A549 (cell line): Measurements from ENCODE around the gene ENKUR. TPM values are rescaled to one million over a fixed set of nuclear protein-coding genes. Genes with fewer than 3 reads are reported as not detected.

Source experiments
- BHLHE40 ChIP-seq: IDR thresholded peaks from 2 replicates; pipeline ENCODE4 v1.6.1; 2012; ENCODE audit warnings: low read depth, low read length, inconsistent platforms
- CHD4 ChIP-seq: fragments of 200-600 bp; sonication (generic); IDR thresholded peaks from 2 replicates; pipeline ENCODE4 v1.6.1; 2016; ENCODE audit warnings: antibody characterized with exemption, mild to moderate bottlenecking, borderline replicate concordance
- CTCF ChIP-seq: fragments of >200 bp; sonication (Bioruptor Twin); formaldehyde crosslinking; IDR thresholded peaks from 3 replicates; pipeline ENCODE4 v1.5.1; 2016
- E2F6 ChIP-seq: IDR thresholded peaks from 2 replicates; pipeline ENCODE4 v1.6.1; 2012; ENCODE audit warnings: low read depth, borderline replicate concordance
- EHF ChIP-seq: fragments of 250-450 bp; sonication (Bioruptor Pico); IDR thresholded peaks from 2 replicates; pipeline ENCODE4 v1.5.0; 2020; ENCODE audit warnings: mild to moderate bottlenecking
- EHMT2 ChIP-seq: fragments of 200-600 bp; sonication (generic); IDR thresholded peaks from 2 replicates; pipeline ENCODE4 v1.6.1; 2016; ENCODE audit warnings: antibody characterized with exemption, low read depth, mild to moderate bottlenecking, moderate library complexity
- ELK1 ChIP-seq: fragments of 150-350 bp; IDR thresholded peaks from 2 replicates; pipeline ENCODE4 v1.6.1; 2014; ENCODE audit warnings: low read depth, mild to moderate bottlenecking, low read length
- EP300 ChIP-seq, 2 experiments: fragments of >200 bp; sonication (Bioruptor Twin); formaldehyde crosslinking; IDR thresholded peaks; 2 replicates in 1 of 2; 3 replicates in 1 of 2; pipeline ENCODE4 v1.6.1; 2016 to 2017
- ESRRA ChIP-seq: fragments of 150-350 bp; IDR thresholded peaks from 2 replicates; pipeline ENCODE4 v1.6.1; 2014; ENCODE audit warnings: mild to moderate bottlenecking, low read length, borderline replicate concordance
- FOSL2 ChIP-seq, 2 experiments: fragments of 450-650 bp in 1 of 2; fragments of >200 bp in 1 of 2; sonication (Bioruptor Twin) in 1 of 2; formaldehyde crosslinking; IDR thresholded peaks; 2 replicates each; pipeline versions ENCODE4 v1.5.0 to v1.6.1; 2016 to 2020; ENCODE audit warnings: mild to moderate bottlenecking in 1 of 2, moderate library complexity in 1 of 2
- FOXS1 ChIP-seq: fragments of 250-450 bp; sonication (Bioruptor Pico); IDR thresholded peaks from 2 replicates; pipeline ENCODE4 v1.5.0; 2020; ENCODE audit warnings: mild to moderate bottlenecking, moderate library complexity
- HES2 ChIP-seq: fragments of >200 bp; sonication (Bioruptor Twin); formaldehyde crosslinking; IDR thresholded peaks from 2 replicates; pipeline ENCODE4 v1.6.1; 2016
- HEYL ChIP-seq: fragments of 250-450 bp; sonication (Bioruptor Pico); IDR thresholded peaks from 2 replicates; pipeline ENCODE4 v1.8.0; 2021; ENCODE audit warnings: mild to moderate bottlenecking, moderate library complexity
- HOXB13 ChIP-seq: fragments of 250-450 bp; sonication (Bioruptor Pico); IDR thresholded peaks from 2 replicates; pipeline ENCODE4 v1.5.0; 2020; ENCODE audit warnings: low read depth, mild to moderate bottlenecking, moderate library complexity
- JUN ChIP-seq, 2 experiments: fragments of >200 bp; sonication (Bioruptor Twin); formaldehyde crosslinking; IDR thresholded peaks; 2 replicates in 1 of 2; 3 replicates in 1 of 2; pipeline ENCODE4 v1.6.1; 2016 to 2017
- MAFK ChIP-seq: fragments of 450-650 bp; IDR thresholded peaks from 2 replicates; pipeline ENCODE4 v1.6.1; 2014; ENCODE audit not compliant: partially characterized antibody
- MYC ChIP-seq: IDR thresholded peaks from 2 replicates; pipeline ENCODE4 v1.6.1; 2012; ENCODE audit warnings: mild to moderate bottlenecking, inconsistent platforms, low read length, improper control_type of control experiment, borderline replicate concordance
- NFE2L2 ChIP-seq: fragments of 150-350 bp; conservative IDR thresholded peaks from 2 replicates; pipeline ENCODE4 v1.6.1; 2014; ENCODE audit warnings: low read length
- NPAS2 ChIP-seq: fragments of 250-450 bp; sonication (Bioruptor Pico); IDR thresholded peaks from 2 replicates; pipeline ENCODE4 v1.8.0; 2022; ENCODE audit warnings: mild to moderate bottlenecking, moderate library complexity, borderline replicate concordance
- PBX3 ChIP-seq: IDR thresholded peaks from 2 replicates; pipeline ENCODE4 v1.6.1; 2012
- POLR2A ChIP-seq: IDR thresholded peaks from 2 replicates; pipeline ENCODE4 v1.6.1; 2012; ENCODE audit warnings: mild to moderate bottlenecking, low read length
- POLR2AphosphoS2 ChIP-seq: conservative IDR thresholded peaks from 2 replicates; pipeline ENCODE4 v1.6.1; 2012; ENCODE audit warnings: low read length, improper control_type of control experiment, inconsistent platforms
- RAD21 ChIP-seq, 2 experiments: fragments of >200 bp in 1 of 2; sonication (Bioruptor Twin) in 1 of 2; formaldehyde crosslinking in 1 of 2; IDR thresholded peaks in 1 of 2; conservative IDR thresholded peaks in 1 of 2; 2 replicates in 1 of 2; 3 replicates in 1 of 2; pipeline ENCODE4 v1.6.1; 2012 to 2018; ENCODE audit warnings: inconsistent platforms in 1 of 2
- RCOR1 ChIP-seq: fragments of 150-350 bp; IDR thresholded peaks from 2 replicates; pipeline ENCODE4 v1.6.1; 2014; ENCODE audit warnings: antibody characterized with exemption, low read length, low read depth
- REST ChIP-seq: fragments of 200-600 bp; sonication (generic); IDR thresholded peaks from 2 replicates; pipeline ENCODE4 v1.6.1; 2016; ENCODE audit warnings: antibody characterized with exemption, mild to moderate bottlenecking, moderate library complexity
- ZC3H11A ChIP-seq: fragments of 450-650 bp; IDR thresholded peaks from 2 replicates; pipeline ENCODE4 v1.6.1; 2014; ENCODE audit warnings: antibody characterized with exemption, mild to moderate bottlenecking
- ZFP36 ChIP-seq: fragments of 450-650 bp; IDR thresholded peaks from 2 replicates; pipeline ENCODE4 v1.6.1; 2014; ENCODE audit warnings: borderline replicate concordance; ENCODE audit not compliant: partially characterized antibody
- ZNF302 ChIP-seq: fragments of 250-450 bp; sonication (Bioruptor Pico); IDR thresholded peaks from 2 replicates; pipeline ENCODE4 v1.9.0; 2021; ENCODE audit warnings: inconsistent platforms, mild to moderate bottlenecking, moderate library complexity
- polyA plus RNA-seq, 4 experiments: library from polyadenylated mRNA; depleted of rRNA in 3 of 4; stranded (reverse); fragments of >200 nt; fragmentation: RNase III in 1 of 4; extraction: RNeasy Plus Mini Kit Qiagen cat#74134 plus additional on column Dnase treatment in 1 of 4; gene quantifications; 2 replicates in 3 of 4; 3 replicates in 1 of 4; pipeline ENCODE4 v1.2.3, GENCODE V29; 2011 to 2017

Gene ENKUR
- polyA plus RNA-seq, 2 of the 4 experiments (the other 2 are of a cell fraction): 0.30 to 0.43 TPM

GRCh38 chr10:24944512-24945255 lies 71.3 kb downstream of the ENKUR start (continued):
- TF ChIP-seq HOXB13 (CRISPR knock-in tag) (no peak), JUN (IDR thresholded peaks at IDR 0.05) (no peak), CTCF (peak; percentile 12; the same call in 1 of the 3 replicates), ZC3H11A (no peak), HES2 (no peak), ESRRA (peak; percentile 44; the same call in 1 of the 2 replicates), ZFP36 (no peak), E2F6 (no peak), NPAS2 (no peak), HEYL (no peak), MAFK (no peak), BHLHE40 (no peak), ELK1 (no peak), FOXS1 (CRISPR knock-in tag) (no peak), FOSL2 (IDR thresholded peaks at IDR 0.05) (no peak), FOSL2 (CRISPR knock-in tag; IDR thresholded peaks at IDR 0.05) (peak; percentile 58; the same call in 1 of the 2 replicates), RAD21 (conservative IDR thresholded peaks at IDR 0.05 in 1 of 2, IDR thresholded peaks at IDR 0.05 in 1 of 2) (peak; percentile 50 to 67), NFE2L2 (no peak), RCOR1 (no peak), CHD4 (no peak), PBX3 (no peak), POLR2A (no peak), POLR2AphosphoS2 (no peak), ZNF302 (CRISPR knock-in tag) (no peak), EHMT2 (no peak), EP300 (IDR thresholded peaks at IDR 0.05) (no peak), MYC (0 out of 2 replicates have a peak, but pooled peaks have one; percentile 20), EHF (CRISPR knock-in tag) (no peak), REST (no peak)
- TF ChIP-seq, all 56 proteins: peak for 7
